ENCODE results near the gene PLEKHB2.
A peak's percentile ranks its signal among the peaks of the same experiment; 100 is the strongest.

DNA sequence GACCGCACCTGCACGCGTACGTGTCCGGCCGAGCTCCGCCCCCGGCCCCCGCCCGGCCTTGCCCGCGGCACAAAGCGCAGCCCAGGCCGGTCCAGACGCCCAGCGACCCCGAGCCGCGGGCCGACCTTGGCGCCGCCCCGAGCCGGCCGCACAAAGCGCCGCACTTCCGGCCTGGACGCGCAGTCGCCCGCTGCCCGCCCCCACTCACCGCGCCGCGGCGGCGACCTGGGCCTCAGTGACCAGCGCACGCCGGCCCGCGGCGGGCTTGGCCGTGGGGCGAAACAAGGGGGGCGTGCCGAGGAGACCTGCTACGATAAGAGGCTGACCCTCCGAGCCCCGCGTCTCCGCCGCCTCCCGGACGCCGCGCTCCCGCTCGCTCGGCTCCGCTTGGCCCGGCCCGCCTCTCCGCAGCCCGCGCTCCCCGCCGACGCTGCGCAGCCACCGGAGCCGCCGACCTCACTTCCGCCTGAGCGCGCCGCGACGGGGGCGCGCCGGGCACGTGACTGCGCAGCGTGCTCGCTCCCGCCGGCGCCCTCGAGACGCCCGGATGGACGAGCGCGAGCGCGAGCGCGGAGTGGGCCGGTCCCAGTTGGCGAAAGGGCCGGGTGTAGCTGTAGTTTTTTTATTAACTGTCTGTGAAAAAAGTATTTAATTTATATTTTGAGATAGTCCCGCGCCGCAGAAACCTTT, 12.0 kb upstream of the PLEKHB2 start, which contains the start of gene FAM168B:
- TF ChIP-seq, protein P1, sequence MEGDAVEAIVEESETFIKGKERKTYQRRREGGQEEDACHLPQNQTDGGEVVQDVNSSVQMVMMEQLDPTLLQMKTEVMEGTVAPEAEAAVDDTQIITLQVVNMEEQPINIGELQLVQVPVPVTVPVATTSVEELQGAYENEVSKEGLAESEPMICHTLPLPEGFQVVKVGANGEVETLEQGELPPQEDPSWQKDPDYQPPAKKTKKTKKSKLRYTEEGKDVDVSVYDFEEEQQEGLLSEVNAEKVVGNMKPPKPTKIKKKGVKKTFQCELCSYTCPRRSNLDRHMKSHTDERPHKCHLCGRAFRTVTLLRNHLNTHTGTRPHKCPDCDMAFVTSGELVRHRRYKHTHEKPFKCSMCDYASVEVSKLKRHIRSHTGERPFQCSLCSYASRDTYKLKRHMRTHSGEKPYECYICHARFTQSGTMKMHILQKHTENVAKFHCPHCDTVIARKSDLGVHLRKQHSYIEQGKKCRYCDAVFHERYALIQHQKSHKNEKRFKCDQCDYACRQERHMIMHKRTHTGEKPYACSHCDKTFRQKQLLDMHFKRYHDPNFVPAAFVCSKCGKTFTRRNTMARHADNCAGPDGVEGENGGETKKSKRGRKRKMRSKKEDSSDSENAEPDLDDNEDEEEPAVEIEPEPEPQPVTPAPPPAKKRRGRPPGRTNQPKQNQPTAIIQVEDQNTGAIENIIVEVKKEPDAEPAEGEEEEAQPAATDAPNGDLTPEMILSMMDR (IDR thresholded peaks at IDR 0.05) = peak in 1 of 3 experiments; percentile 3
- TF ChIP-seq POLR2AphosphoS5 (IDR thresholded peaks at IDR 0.05) (peak; percentile 70 to 89), POLR2A (IDR thresholded peaks at IDR 0.05; ENCODE audit: low read depth) (peak; percentile 70)

All from esophagus muscularis mucosa (tissue), 3 donors.